Measurements from ENCODE around the gene ELAVL4.

- no peak for TF ChIP-seq CTCF (IDR thresholded peaks at IDR 0.05; ENCODE audit: insufficient read depth, low read depth, low read length)
- TF ChIP-seq EZH2 (IDR thresholded peaks at IDR 0.05; ENCODE audit: insufficient read depth, low read length): no peak
These were observed 2.5 kb upstream of the ELAVL4 start for GRCh38 chr1:50106095-50106761.
